Renal pelvis (tissue), 4 donors: ENCODE measurements around the gene PLCG1. TPM values are rescaled to one million over a fixed set of nuclear protein-coding genes. Genes with fewer than 3 reads are reported as not detected.

Experiments used
- DNase-seq: peaks from one replicate; pipeline ENCODE4 v3.0.0-alpha.2; 2013
- polyA plus RNA-seq, 3 donors: library from polyadenylated mRNA; unstranded; fragments of 120-200 nt; gene quantifications; one replicate each; pipeline ENCODE4 v1.2.1, GENCODE V29; 2013; ENCODE audit not compliant: insufficient read length in 3 of 3

Gene PLCG1
- polyA plus RNA-seq, 3 donors = 156 to 191 (median 191) TPM

DNA sequence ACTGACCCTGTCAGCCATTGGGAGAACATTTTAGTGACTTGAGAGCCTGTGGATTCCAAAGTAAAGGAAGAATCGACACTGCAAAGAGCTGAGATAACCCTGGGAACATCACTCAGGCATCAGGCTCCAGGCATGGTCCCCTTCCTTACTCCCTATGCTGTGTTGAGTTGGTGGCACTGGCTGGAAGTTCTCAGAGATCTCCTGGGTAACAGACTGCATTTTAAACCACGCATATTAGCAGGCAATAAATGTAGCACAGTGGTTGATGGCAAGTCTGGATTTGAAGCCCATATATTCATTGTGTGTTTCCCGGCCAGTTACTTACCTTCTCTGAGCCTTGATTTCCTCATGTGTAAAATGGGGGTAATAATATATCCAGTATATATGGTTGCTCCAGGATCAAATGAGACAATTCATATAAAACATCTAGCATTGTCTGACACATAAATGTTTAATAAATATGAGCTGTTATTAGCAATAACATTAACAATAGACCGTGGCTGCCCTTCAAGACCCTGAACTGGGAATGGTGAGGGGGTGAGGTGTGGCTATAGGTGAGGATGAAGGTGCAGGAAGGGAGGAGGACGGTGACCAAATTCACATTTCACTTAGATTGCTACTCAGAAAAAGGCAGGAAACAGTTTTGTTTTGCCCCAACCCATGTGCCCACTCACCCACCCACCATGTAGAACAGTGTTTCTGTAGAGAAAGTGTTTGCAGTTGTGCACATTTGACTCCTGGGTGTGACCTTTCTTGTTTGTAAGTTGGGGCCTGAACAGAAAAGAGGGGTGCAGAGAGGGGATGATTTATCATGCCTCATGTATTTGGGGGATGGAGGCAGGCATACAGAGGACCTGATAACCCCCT, 2.1 kb downstream of the PLCG1 start:
- DNase-seq = no peak

DNA sequence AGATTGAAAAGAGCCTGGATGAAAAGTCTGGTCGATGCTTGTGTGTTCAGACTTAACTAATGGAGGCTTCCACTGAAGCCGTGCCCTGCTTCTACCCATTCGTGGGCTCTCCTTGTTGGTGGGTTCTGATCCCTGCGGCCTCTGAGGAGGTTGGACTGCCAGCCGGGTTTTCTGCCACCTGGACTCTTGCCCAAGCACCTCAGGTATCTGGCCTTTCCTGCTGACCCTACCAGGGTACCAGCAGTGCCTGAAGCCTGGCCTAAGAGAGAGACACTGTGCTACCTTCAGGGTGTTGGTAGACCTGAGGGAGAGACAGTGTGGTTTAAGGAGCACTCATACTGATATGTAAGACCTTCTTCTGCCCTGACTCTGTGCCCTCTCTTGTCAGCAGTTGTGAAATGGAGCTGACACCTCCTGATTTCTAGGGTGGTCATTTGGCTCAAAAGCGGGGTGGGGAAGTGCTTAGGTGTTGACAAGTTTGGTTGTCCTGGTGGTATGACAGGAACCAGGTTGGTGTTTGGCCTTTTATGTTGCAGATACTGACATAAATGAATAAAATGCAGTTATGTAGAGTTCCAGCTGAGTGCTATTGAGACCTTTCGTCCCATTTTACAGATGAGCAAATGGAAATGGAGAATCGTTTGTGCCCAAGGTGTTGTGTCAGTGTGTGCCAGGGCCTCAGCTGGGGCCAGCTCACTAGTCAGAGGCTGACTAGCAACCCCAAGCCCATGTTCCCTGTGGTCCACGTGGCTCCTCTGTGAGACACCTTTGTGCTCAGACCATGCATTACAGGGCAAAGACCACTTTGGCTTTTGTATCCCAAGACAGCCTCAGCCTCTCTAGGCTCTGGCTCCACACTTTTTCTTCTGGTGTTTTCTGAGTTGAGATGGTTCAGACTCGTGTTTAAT, 3.1 kb downstream of the PLCG1 start:
- no peak for DNase-seq

DNA sequence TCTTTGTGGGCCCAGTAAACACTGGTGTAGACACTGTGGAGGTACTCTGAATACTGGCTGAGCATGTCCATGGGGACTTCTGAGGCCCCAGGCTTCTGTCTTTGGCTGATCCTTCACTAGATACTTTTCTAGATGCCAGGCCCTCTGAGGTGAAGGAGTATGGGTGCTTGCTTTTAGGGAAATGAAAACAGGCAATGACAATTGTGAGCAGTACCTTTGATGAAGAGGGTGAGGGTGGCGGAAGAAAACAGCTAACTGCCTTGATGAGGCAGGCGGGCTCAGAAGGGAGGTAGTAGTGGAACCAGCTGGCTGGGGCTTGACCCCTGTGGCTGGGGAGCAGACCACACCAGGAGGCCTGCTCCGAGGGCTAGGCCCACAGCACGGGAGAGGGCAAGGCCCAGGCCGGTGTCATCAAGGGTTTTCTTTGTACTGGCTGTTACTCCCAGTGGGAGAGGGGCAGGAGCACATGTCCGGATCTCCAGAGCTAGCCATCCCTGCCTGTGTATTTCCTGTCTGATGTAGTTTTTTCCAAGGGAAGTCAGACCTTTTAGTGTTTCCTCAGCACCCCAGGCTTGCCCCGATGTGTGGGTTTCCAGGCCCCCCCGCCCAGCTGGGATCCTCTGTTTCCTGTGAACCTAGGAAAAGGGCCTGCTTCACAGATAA, 3.9 kb downstream of the PLCG1 start:
- DNase-seq = peak; percentile 7

DNA sequence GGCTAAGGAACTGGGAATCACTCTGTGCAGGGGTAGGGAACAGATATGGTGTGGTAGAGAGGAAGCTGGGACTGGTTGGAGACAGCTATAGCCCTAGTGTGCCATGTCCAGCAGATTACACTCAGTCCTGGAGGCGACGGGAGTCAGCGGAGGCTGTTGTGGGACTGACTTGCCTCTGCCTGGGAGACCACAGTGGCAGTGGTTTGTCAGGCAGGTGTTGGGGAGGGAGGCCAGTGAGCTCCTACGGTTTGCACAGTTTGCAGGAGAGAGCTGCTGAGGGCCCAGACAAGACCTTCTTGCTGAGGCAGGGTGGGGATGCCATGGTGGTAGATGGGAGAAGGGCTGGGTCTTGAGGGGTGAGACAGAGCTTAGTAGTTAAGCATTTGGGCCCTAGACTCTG, 4.9 kb downstream of the PLCG1 start:
- no peak for DNase-seq

- DNase-seq = no peak
These were observed 5.6 kb downstream of the PLCG1 start for GRCh38 chr20:41142919-41143318.

DNA sequence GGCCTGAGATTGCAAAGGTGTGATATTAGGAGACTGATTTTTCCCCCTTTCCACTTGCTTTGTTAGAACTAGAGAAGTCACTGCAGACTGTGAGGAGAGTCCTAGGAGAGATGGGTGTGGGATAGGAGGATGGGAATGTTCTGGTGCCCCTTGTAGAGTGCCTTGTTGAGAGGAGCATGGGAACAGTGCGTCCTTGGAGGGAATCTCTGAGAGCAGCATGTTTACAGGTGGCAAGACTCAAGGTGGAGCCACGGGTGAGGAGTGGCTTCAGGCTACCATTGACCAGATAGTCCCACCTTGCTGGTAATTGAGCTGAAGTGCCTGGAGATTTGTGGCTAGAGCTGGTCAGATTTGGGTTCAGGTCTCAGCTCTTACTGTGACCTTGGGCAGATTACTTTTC, 6.0 kb downstream of the PLCG1 start:
- DNase-seq = no peak

- no peak for DNase-seq
These were observed 8.0 kb downstream of the PLCG1 start for GRCh38 chr20:41145317-41145716.

- DNase-seq = no peak
These were observed 8.7 kb downstream of the PLCG1 start for GRCh38 chr20:41145821-41146620.

DNA sequence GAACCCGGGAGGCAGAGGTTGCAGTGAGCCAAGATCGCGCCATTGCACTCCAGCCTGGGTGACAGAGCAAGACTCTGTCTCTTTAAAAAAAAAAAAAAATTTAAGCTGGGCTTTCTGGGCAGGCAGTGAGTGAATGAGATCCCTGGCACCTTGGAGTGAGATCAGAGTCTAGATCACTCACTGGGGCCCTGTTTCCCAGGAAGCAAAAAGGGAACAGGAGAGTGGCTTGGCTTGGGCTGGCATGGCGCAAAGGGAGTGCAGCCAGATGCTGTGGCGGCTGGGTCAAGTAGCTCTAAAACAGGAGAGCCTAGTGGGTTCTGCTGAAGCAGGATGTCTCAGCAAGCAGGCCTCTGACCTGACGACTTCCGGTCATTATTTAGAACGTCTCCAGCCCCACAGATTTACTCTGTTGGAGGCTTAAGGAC, 10.4 kb downstream of the PLCG1 start:
- peak; percentile 11 for DNase-seq

DNA sequence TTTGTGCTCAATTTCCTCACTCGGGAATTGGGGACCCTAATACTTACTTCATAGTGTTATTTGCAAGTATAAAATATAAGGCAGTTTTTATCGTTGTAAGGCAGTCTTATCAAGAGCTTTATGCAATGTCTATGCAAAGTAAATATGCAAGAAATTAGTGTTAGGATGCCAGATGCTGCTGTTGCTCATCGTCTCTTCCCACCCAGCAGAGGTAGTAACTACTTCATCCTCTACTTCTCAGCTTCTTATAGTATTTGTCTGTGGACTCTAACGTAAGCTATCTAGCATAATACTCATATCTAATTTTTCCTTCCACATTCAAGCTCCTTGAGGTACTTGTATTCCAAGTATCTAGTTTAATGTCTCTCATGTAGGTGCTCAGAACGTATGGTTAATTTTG, 11.6 kb downstream of the PLCG1 start:
- no peak for DNase-seq

GRCh38 chr20:41150664-41151063, 13.3 kb downstream of the PLCG1 start:
- peak; percentile 4 for DNase-seq

DNA sequence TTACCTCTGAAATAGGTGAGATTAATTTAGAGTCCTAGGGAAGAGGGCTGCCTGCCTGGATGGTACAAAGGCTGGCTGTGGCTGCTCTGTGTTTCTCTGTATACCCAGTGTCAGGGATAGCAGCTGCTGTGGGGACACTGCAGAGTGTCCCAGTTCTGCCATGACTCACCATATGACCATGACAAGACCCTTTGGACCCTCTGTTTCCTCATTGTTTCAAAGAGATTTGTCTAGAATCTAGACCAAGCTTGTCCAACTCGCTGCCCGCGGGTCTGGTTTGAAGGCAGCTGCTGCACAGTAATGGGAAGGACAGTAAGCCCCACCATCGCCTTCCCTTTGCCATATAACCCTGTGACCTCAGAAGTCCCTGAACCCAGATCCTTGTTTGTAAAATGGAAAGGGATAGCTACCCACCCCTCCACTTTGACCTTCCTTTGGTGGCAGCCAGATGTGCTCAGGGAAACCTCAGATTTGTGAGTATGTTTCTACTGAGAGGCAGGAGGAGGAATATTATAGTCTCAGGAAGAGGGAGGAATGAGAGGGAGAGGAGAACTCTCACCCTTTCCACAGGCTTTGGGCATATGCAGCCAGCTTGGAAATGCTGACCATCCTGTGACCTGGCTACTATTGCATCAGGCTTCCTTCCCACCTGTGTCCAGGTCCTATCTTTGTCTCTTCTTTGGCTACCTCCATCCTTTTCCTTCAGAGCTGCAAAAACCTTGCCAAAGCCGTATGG, 14.0 kb downstream of the PLCG1 start:
- DNase-seq = no peak

DNA sequence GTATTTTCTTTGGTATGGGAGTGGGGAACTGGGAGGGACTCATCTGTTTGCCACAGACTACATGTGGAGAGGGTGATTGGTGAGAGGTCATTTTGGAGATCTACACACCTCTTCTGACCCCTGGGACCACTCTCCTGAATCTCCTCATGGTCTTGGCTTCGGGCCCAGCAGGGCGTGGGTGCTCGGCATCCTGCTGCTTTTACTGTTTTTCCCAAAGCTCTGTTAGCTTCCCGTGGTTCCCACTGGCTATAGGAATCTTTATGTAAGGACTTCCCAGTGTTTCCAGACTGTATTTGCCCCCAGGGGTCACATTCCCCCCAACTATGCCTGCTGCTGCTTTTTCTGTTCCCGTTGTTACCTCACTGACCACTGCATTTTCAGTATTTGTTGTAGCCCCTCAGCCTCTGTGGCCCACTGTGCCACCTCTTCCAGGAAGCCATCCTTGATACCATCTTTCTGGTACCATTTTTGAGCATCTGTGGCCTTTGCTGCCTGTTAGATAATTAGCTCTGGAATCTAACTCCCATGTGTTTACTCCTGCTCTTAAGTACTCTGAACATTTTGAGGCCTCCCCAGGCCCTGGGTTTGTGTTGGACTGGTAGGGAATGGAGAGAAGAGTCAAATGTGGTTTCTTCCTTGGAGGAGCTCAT, 14.9 kb downstream of the PLCG1 start:
- DNase-seq = no peak

- DNase-seq = no peak
These were observed 17.3 kb downstream of the PLCG1 start for GRCh38 chr20:41154436-41155176.

- no peak for DNase-seq
These were observed 17.9 kb downstream of the PLCG1 start for GRCh38 chr20:41155261-41155660.

DNA sequence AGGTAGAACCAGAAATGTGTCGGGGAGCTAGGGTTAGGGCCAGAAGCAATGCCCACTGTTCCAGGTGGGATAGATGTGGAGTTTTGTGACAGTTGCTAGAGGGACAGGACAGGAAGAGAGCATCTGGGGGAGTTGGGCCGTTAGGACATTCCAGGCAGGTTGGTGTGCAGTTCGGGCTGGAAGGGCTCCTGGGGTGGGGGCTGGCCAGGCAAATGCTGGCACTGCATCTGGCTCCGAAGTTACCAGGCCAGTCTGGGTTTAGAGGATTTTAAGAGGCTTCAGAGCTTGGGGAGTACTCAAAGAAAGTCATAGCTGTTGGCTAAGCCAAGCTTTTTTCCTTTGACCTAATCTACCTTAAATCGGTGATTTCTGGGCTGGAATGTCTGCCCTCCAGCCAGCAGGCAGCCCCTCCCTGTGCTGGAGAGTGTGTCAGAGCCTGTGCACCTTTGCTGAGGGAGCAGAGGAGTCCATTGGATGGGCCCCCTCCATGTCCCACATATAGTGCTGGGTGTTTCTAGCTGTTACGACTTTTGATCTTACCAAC, 20.8 kb downstream of the PLCG1 start:
- DNase-seq = no peak

GRCh38 chr20:41159547-41159946, 22.2 kb downstream of the PLCG1 start:
- no peak for DNase-seq

GRCh38 chr20:41160686-41161085, 23.3 kb downstream of the PLCG1 start:
- DNase-seq = no peak

- no peak for DNase-seq
These were observed 24.5 kb downstream of the PLCG1 start for GRCh38 chr20:41161886-41162285.
